HepG2 (cell line): ENCODE results near the gene FAM76A. TPM values are rescaled to one million over a fixed set of nuclear protein-coding genes. Genes with fewer than 3 reads are reported as not detected.

Experiments
- ATAC-seq: fragments of 200-7000 bp; cut with Tn5 transposase; 3 replicates; pipeline ENCODE4 v1.9.1; 2020; ENCODE audit warnings: mild to moderate bottlenecking, moderate library complexity
- BruUV-seq: library from RNA; stranded (reverse); fragments of 400-500 nt; replicated peaks from 2 replicates; lab custom pipeline; 2021; lab: Mats Ljungman, UMichigan
- CTCF ChIA-PET: fragments of 300-600 bp; formaldehyde crosslinking; extraction: SDS; loops from one replicate; lab custom pipeline; 2021; ENCODE audit warnings: low total read pairs, inconsistent platforms, low intra/inter-chr PET ratio; lab: Yijun Ruan, JAX
- POLR2A ChIA-PET: fragments of 350-600 bp; sonication (Branson Sonifier 250); formaldehyde crosslinking; loops from one replicate; lab custom pipeline; 2020; ENCODE audit warnings: antibody characterized with exemption, inconsistent platforms; lab: Yijun Ruan, JAX
- DNase-seq: peaks from one replicate; pipeline ENCODE4 v3.0.0-alpha.2; 2015; ENCODE audit warnings: low spot score
- FAIRE-seq: peaks from 3 replicates; lab custom pipeline; 2011; peaks lifted over from hg19 to GRCh38; lab: Jason Lieb, UNC
- H2AFZ ChIP-seq: one replicate; pipeline ENCODE4 v1.6.1; 2011; ENCODE audit warnings: low read length, inconsistent platforms
- H3K27ac ChIP-seq: fragments of 300-600 bp; 3 replicates; pipeline ENCODE4 v1.8.0; 2011; ENCODE audit warnings: mixed run types, mild to moderate bottlenecking, mixed read lengths, low read length, inconsistent platforms; ENCODE audit not compliant: insufficient read depth; ENCODE audit errors: extremely low read length
- H3K27me3 ChIP-seq, 2 experiments: fragments of 200-600 bp in 1 of 2; 2 replicates in 1 of 2; 3 replicates in 1 of 2; pipeline versions ENCODE4 v1.6.0 to v1.8.0; 2011; ENCODE audit warnings: low read length in 2 of 2, mild to moderate bottlenecking in 2 of 2, moderate library complexity in 2 of 2, inconsistent platforms in 1 of 2; ENCODE audit not compliant: insufficient read depth in 2 of 2, control insufficient read depth in 1 of 2
- H3K36me3 ChIP-seq, 2 experiments: fragments of 200-600 bp in 1 of 2; replicated peaks in 1 of 2; 2 replicates in 1 of 2; 3 replicates in 1 of 2; pipeline versions ENCODE4 v1.5.1 to v1.8.0; 2011; ENCODE audit warnings: low read length in 2 of 2, inconsistent platforms in 1 of 2; ENCODE audit not compliant: insufficient read depth in 2 of 2, control insufficient read depth in 1 of 2
- H3K4me1 ChIP-seq: 2 replicates; pipeline ENCODE4 v1.5.1; 2012; ENCODE audit warnings: low read length, inconsistent platforms; ENCODE audit not compliant: insufficient read depth
- H3K4me2 ChIP-seq: 2 replicates; pipeline ENCODE4 v1.6.0; 2011; ENCODE audit warnings: low read depth, low read length, inconsistent platforms
- H3K4me3 ChIP-seq, 3 experiments: fragments of 200-600 bp in 1 of 3; sonication (generic), shearing (Covaris generic) in 1 of 3; replicated peaks in 1 of 3; 2 replicates each; pipeline ENCODE4 v1.5.1; 2011 to 2016; ENCODE audit warnings: low read length in 3 of 3, inconsistent platforms in 2 of 3, low read depth in 2 of 3, mild to moderate bottlenecking in 2 of 3, control low read depth in 1 of 3, mixed read lengths in 1 of 3; ENCODE audit not compliant: insufficient read depth in 1 of 3
- H3K79me2 ChIP-seq: one replicate; pipeline ENCODE4 v1.6.1; 2011; ENCODE audit warnings: low read length, inconsistent platforms; ENCODE audit not compliant: insufficient read depth
- H3K9ac ChIP-seq: 2 replicates; pipeline ENCODE4 v1.6.0; 2011; ENCODE audit warnings: mild to moderate bottlenecking, low read depth, low read length, inconsistent platforms; ENCODE audit not compliant: insufficient read depth
- H3K9me3 ChIP-seq: 2 replicates; pipeline ENCODE4 v1.5.1; 2012; ENCODE audit warnings: mild to moderate bottlenecking, low read length
- H4K20me1 ChIP-seq: 2 replicates; pipeline ENCODE4 v1.6.0; 2011; ENCODE audit warnings: inconsistent platforms, mild to moderate bottlenecking, low read length, moderate library complexity; ENCODE audit not compliant: insufficient read depth
- AKAP8 ChIP-seq: sonication (generic); formaldehyde crosslinking; IDR thresholded peaks from 2 replicates; pipeline ENCODE4 v1.5.1; 2020; ENCODE audit warnings: mild to moderate bottlenecking, missing genetic modification reagents
- EEA1 ChIP-seq: sonication (generic); formaldehyde crosslinking; IDR thresholded peaks from 2 replicates; pipeline ENCODE4 v1.5.1; 2020; ENCODE audit warnings: mild to moderate bottlenecking, missing genetic modification reagents, borderline replicate concordance
- KAT8 ChIP-seq: IDR thresholded peaks from 2 replicates; pipeline ENCODE4 v1.6.1; 2016; ENCODE audit warnings: missing genetic modification reagents, missing compliant biosample characterization
- KDM4B ChIP-seq: sonication (generic); formaldehyde crosslinking; IDR thresholded peaks from 2 replicates; pipeline ENCODE4 v1.4.0; 2020; ENCODE audit warnings: missing genetic modification reagents
- NCOA5 ChIP-seq: sonication (generic); formaldehyde crosslinking; IDR thresholded peaks from 2 replicates; pipeline ENCODE4 v1.4.0; 2020; ENCODE audit warnings: missing genetic modification reagents
- NCOR1 ChIP-seq: fragments of 200-600 bp; sonication (generic); IDR thresholded peaks from 2 replicates; pipeline ENCODE4 v1.7.0; 2017; ENCODE audit warnings: antibody characterized with exemption, low read length, borderline replicate concordance
- POLR2AphosphoS2 ChIP-seq: IDR thresholded peaks from 2 replicates; pipeline ENCODE4 v1.6.1; 2011; ENCODE audit warnings: low read depth, low read length, improper control_type of control experiment
- TFAP4 ChIP-seq: sonication (generic); IDR thresholded peaks from 2 replicates; pipeline ENCODE4 v1.6.1; 2016; ENCODE audit warnings: low read depth, borderline replicate concordance
- ZNF260 ChIP-seq: sonication (generic); formaldehyde crosslinking; IDR thresholded peaks from 2 replicates; pipeline ENCODE4 v1.4.0; 2020; ENCODE audit warnings: missing genetic modification reagents, low read depth, mild to moderate bottlenecking, borderline replicate concordance
- ZNF382 ChIP-seq: sonication (generic); formaldehyde crosslinking; IDR thresholded peaks from 2 replicates; pipeline ENCODE4 v1.5.0; 2020; ENCODE audit warnings: missing genetic modification reagents, mild to moderate bottlenecking, borderline replicate concordance
- WGBS: methylation state at CpG from one replicate; pipeline ENCODE4 v1.1.6; 2017; ENCODE audit warnings: low lambda C conversion rate; 5-methylcytosine and 5-hydroxymethylcytosine counted together
- in situ Hi-C: cut with HindIII; loops from 2 replicates; pipeline ENCODE4 v1.10.0; 2017; ENCODE audit warnings: low pct_unique_long_range_greater_than_20kb; ENCODE audit not compliant: extremely low pct_ligation_motif_present
- intact Hi-C: fragments of 100-400 bp; cut with micrococcal nuclease; formaldehyde crosslinking; loops from one replicate; pipeline ENCODE4 v1.10.0; 2022; ENCODE audit not compliant: unreplicated experiment
- polyA plus RNA-seq, 8 experiments: library from polyadenylated mRNA; depleted of rRNA in 3 of 8; stranded (reverse) in 7 of 8; unstranded in 1 of 8; fragments of >200 nt; fragmentation: Illumina TruSeq in 4 of 8; extraction: Trizol in 4 of 8; gene quantifications; 2 replicates each; pipeline versions ENCODE4 v1.2.1 to v1.2.3, GENCODE V29; 2011 to 2016; ENCODE audit warnings: low read depth in 4 of 8, missing spikeins in 1 of 8, mixed read lengths in 1 of 8; ENCODE audit not compliant: insufficient read depth in 1 of 8
- total RNA-seq, 5 experiments: library from RNA; depleted of rRNA; stranded (reverse); fragments of >200 nt; fragmentation: Illumina TruSeq; extraction: Trizol; gene quantifications; 2 replicates each; pipeline ENCODE4 v1.2.3, GENCODE V29; 2016; ENCODE audit warnings: low read depth in 1 of 5
- TF ChIP-seq, protein P1 (sequence below): IDR thresholded peaks from 2 replicates; pipeline ENCODE4 v1.6.1; 2012; ENCODE audit warnings: low read depth, low read length, improper control_type of control experiment
- TF ChIP-seq, protein P2 (sequence below): sonication (generic); formaldehyde crosslinking; IDR thresholded peaks from 2 replicates; pipeline ENCODE4 v1.5.1; 2020; ENCODE audit warnings: mild to moderate bottlenecking, missing genetic modification reagents

Gene FAM76A
- total and polyA plus RNA-seq, 2 of the 13 experiments (the other 11 are each of a cell fraction or from before 2014, with no cell fraction given), result 4.2 to 15.7 TPM

- in situ Hi-C loops, result no loop called here
- H3K4me2 ChIP-seq, result no peak overlapping the region
- H4K20me1 ChIP-seq, result no peaks in the 10 kb centered on the region
- WGBS, result 89% methylated on average over 5 of the region's 5 CpGs
- FAIRE-seq, result no peak
- peaks cover 7 to 25% of the 10 kb centered on the region in 2 experiments for H3K36me3 ChIP-seq
- no peaks in the 10 kb centered on the region for H3K9me3 ChIP-seq
- ChIA-PET POLR2A (no interaction called here), CTCF (no interaction called here)
- H3K27ac ChIP-seq, result no peak overlapping the region
- H3K4me3 ChIP-seq, result no peak overlapping the region
- no peak overlapping the region for H3K9ac ChIP-seq
- BruUV-seq, result no TSS peak
- no peaks in the 10 kb centered on the region for H3K79me2 ChIP-seq
- no peak for DNase-seq
- TF ChIP-seq NCOR1 (no peak), TFAP4 (no peak), NCOA5 (CRISPR knock-in tag) (no peak)
- intact Hi-C loops, result no loop called here
- H2AFZ ChIP-seq, result no peak overlapping the region
- H3K27me3 ChIP-seq, result no peaks in the 10 kb centered on the region
- H3K4me1 ChIP-seq, result no peaks in the 10 kb centered on the region
- no peak for ATAC-seq
These were observed 18.8 kb downstream of the FAM76A start for GRCh38 chr1:27744556-27744955.

DNA sequence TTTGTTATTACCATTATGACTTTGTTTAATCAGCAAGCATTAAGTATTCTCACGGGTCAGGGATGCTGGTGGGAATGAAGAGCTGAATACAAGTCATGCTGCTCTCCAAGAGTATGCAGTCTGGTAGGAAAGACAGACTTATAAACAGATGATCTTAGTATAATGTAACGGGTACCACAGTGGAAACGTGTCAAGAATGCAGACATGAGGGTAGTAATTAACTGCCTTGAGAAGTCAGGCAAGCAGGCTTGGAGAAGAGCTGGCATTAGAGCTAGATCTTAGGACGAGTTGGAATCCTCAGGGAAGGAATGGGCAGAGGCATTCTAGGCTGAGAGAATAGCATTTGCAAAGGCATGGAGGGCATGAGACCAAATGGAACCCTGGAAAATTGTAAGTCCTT, 19.7 kb downstream of the FAM76A start:
- no peak for TF ChIP-seq EEA1 (CRISPR knock-in tag)
- TF ChIP-seq AKAP8 (CRISPR knock-in tag), result no peak
- TF ChIP-seq KDM4B, result no peak
- TF ChIP-seq, protein P1, sequence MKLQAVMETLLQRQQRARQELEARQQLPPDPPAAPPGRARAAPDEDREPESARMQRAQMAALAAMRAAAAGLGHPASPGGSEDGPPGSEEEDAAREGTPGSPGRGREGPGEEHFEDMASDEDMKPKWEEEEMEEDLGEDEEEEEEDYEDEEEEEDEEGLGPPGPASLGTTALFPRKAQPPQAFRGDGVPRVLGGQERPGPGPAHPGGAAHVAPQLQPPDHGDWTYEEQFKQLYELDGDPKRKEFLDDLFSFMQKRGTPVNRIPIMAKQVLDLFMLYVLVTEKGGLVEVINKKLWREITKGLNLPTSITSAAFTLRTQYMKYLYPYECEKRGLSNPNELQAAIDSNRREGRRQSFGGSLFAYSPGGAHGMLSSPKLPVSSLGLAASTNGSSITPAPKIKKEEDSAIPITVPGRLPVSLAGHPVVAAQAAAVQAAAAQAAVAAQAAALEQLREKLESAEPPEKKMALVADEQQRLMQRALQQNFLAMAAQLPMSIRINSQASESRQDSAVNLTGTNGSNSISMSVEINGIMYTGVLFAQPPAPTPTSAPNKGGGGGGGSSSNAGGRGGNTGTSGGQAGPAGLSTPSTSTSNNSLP, result no peak
- TF ChIP-seq, protein P2, sequence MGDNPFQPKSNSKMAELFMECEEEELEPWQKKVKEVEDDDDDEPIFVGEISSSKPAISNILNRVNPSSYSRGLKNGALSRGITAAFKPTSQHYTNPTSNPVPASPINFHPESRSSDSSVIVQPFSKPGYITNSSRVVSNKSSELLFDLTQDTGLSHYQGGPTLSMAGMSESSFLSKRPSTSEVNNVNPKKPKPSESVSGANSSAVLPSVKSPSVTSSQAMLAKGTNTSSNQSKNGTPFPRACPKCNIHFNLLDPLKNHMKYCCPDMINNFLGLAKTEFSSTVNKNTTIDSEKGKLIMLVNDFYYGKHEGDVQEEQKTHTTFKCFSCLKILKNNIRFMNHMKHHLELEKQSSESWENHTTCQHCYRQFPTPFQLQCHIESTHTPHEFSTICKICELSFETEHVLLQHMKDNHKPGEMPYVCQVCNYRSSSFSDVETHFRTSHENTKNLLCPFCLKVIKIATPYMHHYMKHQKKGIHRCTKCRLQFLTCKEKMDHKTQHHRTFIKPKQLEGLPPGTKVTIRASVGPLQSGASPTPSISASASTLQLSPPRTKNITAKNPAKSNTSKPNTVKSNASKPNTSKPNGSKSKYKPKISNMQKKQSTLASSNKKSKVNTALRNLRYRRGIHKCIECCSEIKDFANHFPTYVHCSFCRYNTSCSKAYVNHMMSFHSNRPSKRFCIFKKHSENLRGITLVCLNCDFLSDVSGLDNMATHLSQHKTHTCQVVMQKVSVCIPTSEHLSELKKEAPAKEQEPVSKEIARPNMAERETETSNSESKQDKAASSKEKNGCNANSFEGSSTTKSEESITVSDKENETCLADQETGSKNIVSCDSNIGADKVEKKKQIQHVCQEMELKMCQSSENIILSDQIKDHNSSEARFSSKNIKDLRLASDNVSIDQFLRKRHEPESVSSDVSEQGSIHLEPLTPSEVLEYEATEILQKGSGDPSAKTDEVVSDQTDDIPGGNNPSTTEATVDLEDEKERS (CRISPR knock-in tag), result no peak
- no peak for TF ChIP-seq POLR2AphosphoS2
- no peak for TF ChIP-seq KAT8
- TF ChIP-seq ZNF382 (CRISPR knock-in tag), result no peak
- TF ChIP-seq ZNF260 (CRISPR knock-in tag), result no peak
- no TSS peak for BruUV-seq
- FAIRE-seq (no peak), ATAC-seq (no peak), DNase-seq (no peak)
- ChIA-PET CTCF (no interaction called here), POLR2A (no interaction called here)
- H3K4me1 ChIP-seq, result no peaks in the 10 kb centered on the region
- WGBS, result 94% methylated on average over 4 of the region's 4 CpGs
- H3K27ac ChIP-seq, result no peak overlapping the region
- intact Hi-C loops, result no loop called here
- no peak overlapping the region for H3K4me2 ChIP-seq
- no peaks in the 10 kb centered on the region for H3K79me2 ChIP-seq
- peaks cover 10 to 34% of the 10 kb centered on the region in 2 experiments; a peak in 4 of 5 replicates for H3K36me3 ChIP-seq
- no peaks in the 10 kb centered on the region for H3K27me3 ChIP-seq
- H3K9ac ChIP-seq, result no peak overlapping the region
- H4K20me1 ChIP-seq, result no peaks in the 10 kb centered on the region
- in situ Hi-C loops, result no loop called here
- no peak overlapping the region for H2AFZ ChIP-seq
- H3K9me3 ChIP-seq, result no peaks in the 10 kb centered on the region
- H3K4me3 ChIP-seq, result no peak overlapping the region
